Activated naive CD8-positive, alpha-beta T cell treated with anti-CD3 and anti-CD28 coated beads for 36 hours (primary cell): ENCODE results near the gene BOLA3. TPM values are rescaled to one million over a fixed set of nuclear protein-coding genes. Genes with fewer than 3 reads are reported as not detected.

ENCODE experiments used
- total RNA-seq, 2 experiments: library from RNA; stranded (reverse); gene quantifications; one replicate each; pipeline ENCODE4 v1.2.3, GENCODE V29; 2021

The BOLA3 gene
- total RNA-seq, 2 experiments from 2014 or later = 148 to 154 TPM

Other genes starting within 250 kb of the BOLA3 start
- 10 to 100 TPM; 96.8 to 97.1 TPM for gene DGUOK, start 221.0 kb downstream of the BOLA3 start, total RNA-seq
- 10 to 100 TPM; 14.8 TPM for gene TET3, start 163.0 kb downstream of the BOLA3 start, total RNA-seq
- gene MOB1A, start 31.0 kb upstream of the BOLA3 start, total RNA-seq = 100 to 1,000 TPM; 156 to 161 TPM
- 100 to 1,000 TPM; 375 to 398 TPM for gene MTHFD2, start 50.7 kb upstream of the BOLA3 start, total RNA-seq
- gene SLC4A5, start 195.5 kb upstream of the BOLA3 start, total RNA-seq = 1 to 10 TPM in 1 of 2 experiments, under 1 TPM in 1; 0.74 to 1.5 TPM
- 10 to 100 TPM; 93.6 to 94.1 TPM for gene DCTN1, start 232.4 kb upstream of the BOLA3 start, total RNA-seq